ENCODE measurements around the gene CNOT11. TPM values are rescaled to one million over a fixed set of nuclear protein-coding genes. Genes with fewer than 3 reads are reported as not detected.
A peak's percentile ranks its signal among the peaks of the same experiment; 100 is the strongest.

Gene CNOT11
- total RNA-seq: 20.1 TPM

DNA sequence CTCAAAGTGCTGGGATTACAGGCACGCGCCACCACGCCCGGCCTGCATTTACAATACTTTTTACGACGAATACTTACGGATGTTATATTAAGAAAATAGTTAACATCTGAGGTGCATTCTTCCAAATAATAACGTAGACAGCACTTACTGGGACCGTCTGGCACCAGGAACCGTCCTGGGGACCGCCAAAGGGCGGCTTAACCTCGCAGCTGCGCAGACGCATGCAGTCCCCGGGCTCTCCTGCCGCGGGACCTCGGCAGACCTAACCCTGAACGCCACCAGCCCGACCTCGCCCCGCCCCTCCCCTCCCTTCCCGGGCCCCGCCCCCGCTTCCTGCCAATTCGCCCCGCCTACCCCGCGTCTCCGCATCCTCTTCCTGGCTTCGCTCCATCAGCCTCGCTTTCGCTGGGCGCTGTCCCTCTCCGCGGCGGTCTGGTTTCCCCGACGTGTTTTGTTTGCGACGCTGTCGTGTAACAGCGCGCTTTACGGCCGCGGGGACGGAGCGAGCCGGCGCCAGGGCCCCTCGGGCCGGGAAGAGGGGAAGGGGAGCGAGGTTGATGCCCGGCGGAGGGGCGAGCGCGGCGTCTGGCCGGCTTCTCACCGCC is at the start of gene CNOT11:
Gene CNOT11, plus strand, starts transcription at position 479 of the 605 bp plus-strand sequence. Its CDS starts 79 bp downstream, at position 558.
- H3K36me3 ChIP-seq: no peaks in the 10 kb centered on the region
- intact Hi-C loops (cut with DNase I): loop anchor here (10.0 kb wide), 1 partner anchor 52 kb away; the partner anchor contains the start of gene RNF149
- peak within 1 kb of the TSS; percentile 89 for H3K27ac ChIP-seq
- peak within 1 kb of the TSS; percentile 76 to 87 for H3K4me3 ChIP-seq
- no peaks in the 10 kb centered on the region for H3K9me3 ChIP-seq
- TF ChIP-seq CTCF (IDR thresholded peaks at IDR 0.05): no peak
- TF ChIP-seq POLR2AphosphoS5 (IDR thresholded peaks at IDR 0.05; ENCODE audit: insufficient read depth in 1 of 2, low read depth in 1 of 2): peak; percentile 84 to 90
- TF ChIP-seq POLR2A (IDR thresholded peaks at IDR 0.05): peak in 1 of 2 donors; percentile 48
- H3K4me1 ChIP-seq: peaks cover 30% of the 10 kb centered on the region
- peak; percentile 96 to 97 for DNase-seq (ENCODE audit: extremely low spot score in 2 of 2)
- H3K27me3 ChIP-seq: no peaks in the 10 kb centered on the region

DNA sequence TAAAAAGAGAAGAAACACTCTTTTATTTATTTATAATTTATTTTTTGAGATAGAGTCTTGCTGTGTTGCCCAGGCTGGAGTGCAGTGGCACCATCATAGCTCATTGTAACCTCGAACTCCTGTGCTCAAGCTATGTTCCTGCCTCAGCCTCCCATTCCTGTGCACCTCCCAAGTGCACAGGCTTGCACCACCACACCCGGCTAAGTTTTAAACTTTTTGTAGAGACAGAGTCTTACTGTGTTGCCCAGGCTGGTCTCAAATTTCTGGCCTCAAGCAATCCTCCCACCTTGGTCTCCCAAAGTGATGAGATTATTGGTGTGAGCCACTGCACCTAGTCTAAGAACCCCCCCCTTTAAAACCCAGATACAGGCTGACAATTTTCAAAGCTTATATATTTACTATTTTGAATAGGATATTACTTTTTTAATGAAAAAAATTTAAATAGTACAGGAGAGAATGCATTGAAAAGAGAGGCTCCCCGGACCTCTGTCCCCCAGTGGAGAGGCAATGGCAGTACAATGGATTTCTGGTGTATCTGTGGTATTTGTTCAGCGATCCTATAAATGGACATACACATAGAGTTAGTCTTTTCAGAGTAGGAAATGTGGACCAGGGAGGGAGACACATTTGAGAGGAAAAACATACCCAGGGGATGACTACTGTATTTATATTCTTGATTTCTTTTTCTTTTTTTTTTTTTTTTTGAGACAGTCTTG is 48.1 kb upstream of the CNOT11 start:
- H3K4me3 ChIP-seq: no peak overlapping the region
- no peaks in the 10 kb centered on the region for H3K36me3 ChIP-seq
- TF ChIP-seq CTCF (IDR thresholded peaks at IDR 0.05): no peak
- no peak for TF ChIP-seq POLR2A (IDR thresholded peaks at IDR 0.05)
- TF ChIP-seq POLR2AphosphoS5 (IDR thresholded peaks at IDR 0.05; ENCODE audit: insufficient read depth in 1 of 2, low read depth in 1 of 2): no peak
- H3K27me3 ChIP-seq: no peaks in the 10 kb centered on the region
- no peak overlapping the region for H3K27ac ChIP-seq
- no peaks in the 10 kb centered on the region for H3K9me3 ChIP-seq
- intact Hi-C loops (cut with DNase I): no loop called here
- H3K4me1 ChIP-seq: no peaks in the 10 kb centered on the region
- no peak for DNase-seq (ENCODE audit: extremely low spot score in 2 of 2)

GRCh38 chr2:101205521-101206479 is 46.9 kb upstream of the CNOT11 start:
- intact Hi-C loops (cut with DNase I): no loop called here
- Histone ChIP-seq H3K9me3 (no peaks in the 10 kb centered on the region), H3K4me1 (no peaks in the 10 kb centered on the region), H3K36me3 (no peaks in the 10 kb centered on the region), H3K4me3 (peak overlapping the region in 1 of 2 donors; percentile 19), H3K27ac (no peak overlapping the region), H3K27me3 (no peaks in the 10 kb centered on the region)
- TF ChIP-seq POLR2A (IDR thresholded peaks at IDR 0.05): no peak
- peak; percentile 25 to 50 (median 49) for TF ChIP-seq CTCF (IDR thresholded peaks at IDR 0.05)
- no peak for TF ChIP-seq POLR2AphosphoS5 (IDR thresholded peaks at IDR 0.05; ENCODE audit: insufficient read depth in 1 of 2, low read depth in 1 of 2)
- no peak for DNase-seq (ENCODE audit: extremely low spot score in 2 of 2)

- Histone ChIP-seq H3K27ac (no peak overlapping the region), H3K36me3 (no peaks in the 10 kb centered on the region), H3K4me1 (no peaks in the 10 kb centered on the region), H3K27me3 (no peaks in the 10 kb centered on the region), H3K9me3 (no peaks in the 10 kb centered on the region), H3K4me3 (no peak overlapping the region)
- TF ChIP-seq POLR2A (IDR thresholded peaks at IDR 0.05): no peak
- no peak for TF ChIP-seq CTCF (IDR thresholded peaks at IDR 0.05)
- TF ChIP-seq POLR2AphosphoS5 (IDR thresholded peaks at IDR 0.05; ENCODE audit: insufficient read depth in 1 of 2, low read depth in 1 of 2): no peak
- no peak for DNase-seq (ENCODE audit: extremely low spot score in 2 of 2)
- intact Hi-C loops (cut with DNase I): no loop called here
These were observed 43.9 kb upstream of the CNOT11 start for GRCh38 chr2:101208830-101209229.
